Measurements from ENCODE around the gene GALNT2. TPM values are rescaled to one million over a fixed set of nuclear protein-coding genes. Genes with fewer than 3 reads are reported as not detected.
A peak's percentile ranks its signal among the peaks of the same experiment; 100 is the strongest.

The GALNT2 gene
- total and polyA plus RNA-seq, 12 donors: 9.7 to 35.1 (median 25.8) TPM

GRCh38 chr1:230101556-230101955 lies 34.5 kb downstream of the GALNT2 start:
- intact Hi-C loops (cut with DNase I): loop anchor here in 1 of 10 donors (10.0 kb wide), 1 partner anchor 113 kb away; no protein-coding TSS in a partner anchor
- peaks cover 8 to 56% (median 40%) of the 10 kb centered on the region in 9 donors for H3K4me1 ChIP-seq

DNA sequence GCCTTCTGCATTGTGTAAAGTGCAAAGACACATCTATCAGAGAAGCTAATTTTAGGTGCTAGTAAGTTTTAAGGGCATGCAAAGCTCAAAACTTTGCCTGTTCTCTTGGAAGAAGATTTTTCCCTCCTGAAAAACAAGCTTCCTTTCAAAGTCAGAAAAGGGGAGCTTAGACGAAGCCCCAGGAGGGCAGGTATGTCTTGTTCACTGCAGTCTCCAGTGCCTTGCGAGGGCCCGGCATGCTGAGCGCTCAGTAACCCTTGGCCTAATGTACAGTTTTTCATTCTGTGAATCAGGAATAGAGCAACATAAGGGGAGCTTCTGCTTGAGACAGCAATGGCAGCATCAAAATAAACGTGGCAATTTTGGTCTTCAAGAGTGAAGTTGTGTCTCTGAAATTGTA lies 35.0 kb downstream of the GALNT2 start:
- peaks cover 0 to 3% (median 0%) of the 10 kb centered on the region in 9 donors for H3K36me3 ChIP-seq
- H3K9me3 ChIP-seq: no peaks in the 10 kb centered on the region
- H3K27me3 ChIP-seq: no peaks in the 10 kb centered on the region
- 91 to 95% methylated on average over 5 of the region's 5 CpGs for WGBS, 2 donors
- intact Hi-C loops (cut with DNase I): loop anchor here in 1 of 10 donors (10.0 kb wide), 1 partner anchor 113 kb away; no protein-coding TSS in a partner anchor
- no peak overlapping the region for H3K27ac ChIP-seq
- DNase-seq (no peak), ATAC-seq (no peak)
- peaks cover 8 to 54% (median 45%) of the 10 kb centered on the region in 9 donors for H3K4me1 ChIP-seq
- H3K4me3 ChIP-seq: no peak overlapping the region
- TF ChIP-seq, protein P1, sequence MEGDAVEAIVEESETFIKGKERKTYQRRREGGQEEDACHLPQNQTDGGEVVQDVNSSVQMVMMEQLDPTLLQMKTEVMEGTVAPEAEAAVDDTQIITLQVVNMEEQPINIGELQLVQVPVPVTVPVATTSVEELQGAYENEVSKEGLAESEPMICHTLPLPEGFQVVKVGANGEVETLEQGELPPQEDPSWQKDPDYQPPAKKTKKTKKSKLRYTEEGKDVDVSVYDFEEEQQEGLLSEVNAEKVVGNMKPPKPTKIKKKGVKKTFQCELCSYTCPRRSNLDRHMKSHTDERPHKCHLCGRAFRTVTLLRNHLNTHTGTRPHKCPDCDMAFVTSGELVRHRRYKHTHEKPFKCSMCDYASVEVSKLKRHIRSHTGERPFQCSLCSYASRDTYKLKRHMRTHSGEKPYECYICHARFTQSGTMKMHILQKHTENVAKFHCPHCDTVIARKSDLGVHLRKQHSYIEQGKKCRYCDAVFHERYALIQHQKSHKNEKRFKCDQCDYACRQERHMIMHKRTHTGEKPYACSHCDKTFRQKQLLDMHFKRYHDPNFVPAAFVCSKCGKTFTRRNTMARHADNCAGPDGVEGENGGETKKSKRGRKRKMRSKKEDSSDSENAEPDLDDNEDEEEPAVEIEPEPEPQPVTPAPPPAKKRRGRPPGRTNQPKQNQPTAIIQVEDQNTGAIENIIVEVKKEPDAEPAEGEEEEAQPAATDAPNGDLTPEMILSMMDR (IDR thresholded peaks at IDR 0.05): no peak

More at GRCh38 chr1:230101556-230101955, 34.5 kb downstream of the GALNT2 start:
- Histone ChIP-seq H3K9me3 (no peaks in the 10 kb centered on the region), H3K27ac (no peak overlapping the region), H3K36me3 (peaks cover 0 to 3% (median 0%) of the 10 kb centered on the region in 9 donors), H3K27me3 (no peaks in the 10 kb centered on the region), H3K4me3 (no peak overlapping the region)
- TF ChIP-seq, protein P1 (IDR thresholded peaks at IDR 0.05): no peak
- DNase-seq: no peak
- ATAC-seq: no peak
- 38 to 43% methylated on average over 2 of the region's 2 CpGs for WGBS, 2 donors

DNA sequence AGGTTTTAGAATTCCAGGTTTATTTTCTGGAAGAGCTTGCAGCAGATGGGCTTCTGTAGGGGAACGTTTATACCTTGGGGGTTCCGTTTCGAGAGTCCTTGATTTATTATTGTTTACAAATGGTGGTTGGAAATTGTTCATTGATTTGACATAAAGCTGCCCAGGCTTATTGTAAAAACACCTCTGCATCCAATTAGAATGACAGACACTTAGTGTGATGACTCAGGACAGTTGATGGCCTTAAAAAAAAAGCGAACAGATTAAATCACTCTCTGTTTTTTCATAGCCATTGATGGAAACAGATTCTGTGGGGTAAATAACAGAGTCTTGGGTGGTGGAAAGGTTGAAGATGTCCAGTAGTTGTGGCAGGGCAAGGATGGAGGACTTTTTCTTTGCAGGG lies 35.4 kb downstream of the GALNT2 start:
- intact Hi-C loops (cut with DNase I): loop anchor here in 1 of 10 donors (10.0 kb wide), 1 partner anchor 112 kb away; no protein-coding TSS in a partner anchor
- TF ChIP-seq, protein P1 (IDR thresholded peaks at IDR 0.05): no peak
- Histone ChIP-seq H3K36me3 (peaks cover 0 to under 1% (median 0%) of the 10 kb centered on the region in 9 donors), H3K4me1 (peaks cover 8 to 55% (median 45%) of the 10 kb centered on the region in 9 donors), H3K4me3 (no peak overlapping the region), H3K27me3 (no peaks in the 10 kb centered on the region), H3K27ac (no peak overlapping the region), H3K9me3 (no peaks in the 10 kb centered on the region)
- DNase-seq (no peak), ATAC-seq (no peak)
- WGBS, 2 donors: 98 to 99% methylated on average over 4 of the region's 4 CpGs

GRCh38 chr1:230103306-230104173 lies 36.5 kb downstream of the GALNT2 start:
- H3K4me3 ChIP-seq: no peak overlapping the region
- TF ChIP-seq, protein P1 (IDR thresholded peaks at IDR 0.05): no peak
- no peaks in the 10 kb centered on the region for H3K9me3 ChIP-seq
- peak overlapping the region in 4 of 10 donors; percentile 25 to 87 (median 54) for H3K27ac ChIP-seq
- no peaks in the 10 kb centered on the region for H3K36me3 ChIP-seq
- H3K4me1 ChIP-seq: peaks cover 8 to 55% (median 45%) of the 10 kb centered on the region in 9 donors
- WGBS, 2 donors: 76 to 86% methylated on average over 5 of the region's 5 CpGs
- intact Hi-C loops (cut with DNase I): loop anchor here in 1 of 10 donors (10.0 kb wide), 1 partner anchor 111 kb away; no protein-coding TSS in a partner anchor
- ATAC-seq: no peak
- DNase-seq: no peak
- no peaks in the 10 kb centered on the region for H3K27me3 ChIP-seq

Measured in heart right ventricle (tissue), 16 donors.